ENCODE results near the gene TCF12.

TCF12 gene

DNA sequence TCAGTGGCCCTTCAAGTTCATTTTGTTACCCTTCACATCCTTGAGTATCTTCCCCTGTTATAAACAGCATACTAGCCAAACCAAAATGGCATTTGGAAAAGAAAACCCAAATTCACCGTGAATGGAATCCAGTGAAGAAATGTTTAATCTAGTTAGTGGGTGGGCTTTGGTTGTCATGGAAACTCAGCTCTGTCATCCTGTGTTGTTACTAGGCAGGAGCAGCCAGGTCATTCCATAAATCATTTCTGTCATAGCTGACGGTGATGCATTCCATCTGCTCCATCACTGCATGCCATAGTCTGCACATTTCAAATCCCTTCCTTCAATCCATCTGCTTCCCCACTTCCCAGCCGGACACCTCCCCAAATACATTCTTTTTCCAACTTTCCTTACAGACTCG lies 317.4 kb downstream of the TCF12 start:
- H3K27me3 ChIP-seq = no peaks in the 10 kb centered on the region
- H3K27ac ChIP-seq = no peak overlapping the region
- H3K36me3 ChIP-seq = peaks cover 14 to 37% (median 31%) of the 10 kb centered on the region in 3 donors
- no peaks in the 10 kb centered on the region for H3K9me3 ChIP-seq
- DNase-seq = no peak
- intact Hi-C loops (cut with DNase I; ENCODE audit: low total_unique reads) = no loop called here
- TF ChIP-seq, protein P1, sequence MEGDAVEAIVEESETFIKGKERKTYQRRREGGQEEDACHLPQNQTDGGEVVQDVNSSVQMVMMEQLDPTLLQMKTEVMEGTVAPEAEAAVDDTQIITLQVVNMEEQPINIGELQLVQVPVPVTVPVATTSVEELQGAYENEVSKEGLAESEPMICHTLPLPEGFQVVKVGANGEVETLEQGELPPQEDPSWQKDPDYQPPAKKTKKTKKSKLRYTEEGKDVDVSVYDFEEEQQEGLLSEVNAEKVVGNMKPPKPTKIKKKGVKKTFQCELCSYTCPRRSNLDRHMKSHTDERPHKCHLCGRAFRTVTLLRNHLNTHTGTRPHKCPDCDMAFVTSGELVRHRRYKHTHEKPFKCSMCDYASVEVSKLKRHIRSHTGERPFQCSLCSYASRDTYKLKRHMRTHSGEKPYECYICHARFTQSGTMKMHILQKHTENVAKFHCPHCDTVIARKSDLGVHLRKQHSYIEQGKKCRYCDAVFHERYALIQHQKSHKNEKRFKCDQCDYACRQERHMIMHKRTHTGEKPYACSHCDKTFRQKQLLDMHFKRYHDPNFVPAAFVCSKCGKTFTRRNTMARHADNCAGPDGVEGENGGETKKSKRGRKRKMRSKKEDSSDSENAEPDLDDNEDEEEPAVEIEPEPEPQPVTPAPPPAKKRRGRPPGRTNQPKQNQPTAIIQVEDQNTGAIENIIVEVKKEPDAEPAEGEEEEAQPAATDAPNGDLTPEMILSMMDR (IDR thresholded peaks at IDR 0.05) = no peak
- H3K4me3 ChIP-seq = no peak overlapping the region
- no peaks in the 10 kb centered on the region for H3K4me1 ChIP-seq

- Histone ChIP-seq H3K4me1 (no peaks in the 10 kb centered on the region), H3K36me3 (peaks cover 14 to 37% (median 31%) of the 10 kb centered on the region in 3 donors), H3K27ac (no peak overlapping the region), H3K9me3 (no peaks in the 10 kb centered on the region), H3K4me3 (no peak overlapping the region), H3K27me3 (no peaks in the 10 kb centered on the region)
- DNase-seq = no peak
- TF ChIP-seq, protein P1 (IDR thresholded peaks at IDR 0.05) = no peak
- intact Hi-C loops (cut with DNase I; ENCODE audit: low total_unique reads) = no loop called here
Measured at GRCh38 chr15:57236561-57237300, 318.3 kb downstream of the TCF12 start.

- peaks cover 11 to 36% (median 31%) of the 10 kb centered on the region in 3 donors for H3K36me3 ChIP-seq
- H3K27me3 ChIP-seq = no peaks in the 10 kb centered on the region
- H3K4me3 ChIP-seq = no peak overlapping the region
- H3K9me3 ChIP-seq = no peaks in the 10 kb centered on the region
- H3K4me1 ChIP-seq = no peaks in the 10 kb centered on the region
- intact Hi-C loops (cut with DNase I; ENCODE audit: low total_unique reads) = no loop called here
- TF ChIP-seq, protein P1 (IDR thresholded peaks at IDR 0.05) = no peak
- no peak for DNase-seq
- no peak overlapping the region for H3K27ac ChIP-seq
Measured at GRCh38 chr15:57237301-57237642, 318.8 kb downstream of the TCF12 start.

GRCh38 chr15:57237676-57238075 lies 319.2 kb downstream of the TCF12 start:
- H3K4me1 ChIP-seq = no peaks in the 10 kb centered on the region
- no peak overlapping the region for H3K27ac ChIP-seq
- H3K4me3 ChIP-seq = no peak overlapping the region
- H3K27me3 ChIP-seq = no peaks in the 10 kb centered on the region
- intact Hi-C loops (cut with DNase I; ENCODE audit: low total_unique reads) = no loop called here
- no peak for DNase-seq
- TF ChIP-seq, protein P1 (IDR thresholded peaks at IDR 0.05) = no peak
- H3K9me3 ChIP-seq = no peaks in the 10 kb centered on the region
- H3K36me3 ChIP-seq = peaks cover 7 to 32% (median 31%) of the 10 kb centered on the region in 3 donors

DNA sequence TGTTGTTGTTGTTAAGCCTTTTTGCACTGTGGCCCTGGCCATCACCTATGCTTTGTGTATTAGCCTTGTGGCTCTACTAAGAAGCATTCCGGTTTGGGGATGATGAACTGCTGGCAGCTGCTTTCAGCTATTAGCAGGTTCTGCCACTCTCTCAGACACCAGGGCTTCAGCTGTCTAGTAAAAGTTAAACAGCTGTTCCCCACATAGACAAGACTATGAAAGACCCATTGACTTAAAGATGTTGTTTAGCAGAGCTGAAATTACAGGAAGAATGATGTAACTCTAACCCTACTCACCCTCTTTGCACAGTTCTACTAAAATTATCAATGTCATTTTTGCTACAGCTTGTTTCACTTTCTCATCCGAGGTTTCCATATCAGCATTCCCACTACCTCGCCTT lies 326.7 kb downstream of the TCF12 start:
- peaks cover 8 to 42% (median 41%) of the 10 kb centered on the region in 3 donors for H3K36me3 ChIP-seq
- intact Hi-C loops (cut with DNase I; ENCODE audit: low total_unique reads) = no loop called here
- H3K4me1 ChIP-seq = no peaks in the 10 kb centered on the region
- H3K4me3 ChIP-seq = no peak overlapping the region
- no peaks in the 10 kb centered on the region for H3K9me3 ChIP-seq
- TF ChIP-seq, protein P1 (IDR thresholded peaks at IDR 0.05) = no peak
- no peaks in the 10 kb centered on the region for H3K27me3 ChIP-seq
- no peak for DNase-seq
- H3K27ac ChIP-seq = no peak overlapping the region
